ENCODE results near the gene CTSA.
A peak's percentile ranks its signal among the peaks of the same experiment; 100 is the strongest.
"Not testable (repeated sequence)": the region's sequence is repeated elsewhere in the genome, so short reads cannot be mapped to it uniquely, and the experiment has no call there.

CTSA gene

DNA sequence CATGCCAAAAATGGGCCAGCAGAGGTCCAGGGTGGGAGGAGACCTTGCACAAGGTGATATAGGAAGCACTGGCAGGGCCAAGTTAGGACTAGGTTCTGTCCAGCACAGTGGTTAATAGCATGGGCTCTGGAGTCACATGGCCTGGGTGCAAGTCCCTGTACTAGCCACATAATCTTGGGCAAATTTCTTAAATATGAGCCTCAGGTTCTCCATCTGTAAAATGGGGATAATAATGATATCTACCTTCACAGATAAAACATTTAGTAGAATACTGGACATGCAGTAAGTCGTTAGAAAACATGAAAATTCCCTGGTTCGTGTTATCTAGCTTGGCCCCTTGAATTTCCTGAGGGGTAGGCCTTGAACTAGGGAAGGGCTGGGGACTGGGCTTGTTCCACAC is 6.2 kb downstream of the CTSA start:
- DNase-seq = no peak

GRCh38 chr20:45897692-45898091 is 6.6 kb downstream of the CTSA start:
- no peak for DNase-seq

DNA sequence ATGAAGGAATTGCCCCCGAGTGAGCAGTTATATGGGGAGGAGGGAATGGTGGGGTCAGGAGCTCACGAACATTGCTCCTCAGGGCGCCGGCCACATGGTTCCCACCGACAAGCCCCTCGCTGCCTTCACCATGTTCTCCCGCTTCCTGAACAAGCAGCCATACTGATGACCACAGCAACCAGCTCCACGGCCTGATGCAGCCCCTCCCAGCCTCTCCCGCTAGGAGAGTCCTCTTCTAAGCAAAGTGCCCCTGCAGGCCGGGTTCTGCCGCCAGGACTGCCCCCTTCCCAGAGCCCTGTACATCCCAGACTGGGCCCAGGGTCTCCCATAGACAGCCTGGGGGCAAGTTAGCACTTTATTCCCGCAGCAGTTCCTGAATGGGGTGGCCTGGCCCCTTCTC is 7.2 kb downstream of the CTSA start:
- no peak for DNase-seq

DNA sequence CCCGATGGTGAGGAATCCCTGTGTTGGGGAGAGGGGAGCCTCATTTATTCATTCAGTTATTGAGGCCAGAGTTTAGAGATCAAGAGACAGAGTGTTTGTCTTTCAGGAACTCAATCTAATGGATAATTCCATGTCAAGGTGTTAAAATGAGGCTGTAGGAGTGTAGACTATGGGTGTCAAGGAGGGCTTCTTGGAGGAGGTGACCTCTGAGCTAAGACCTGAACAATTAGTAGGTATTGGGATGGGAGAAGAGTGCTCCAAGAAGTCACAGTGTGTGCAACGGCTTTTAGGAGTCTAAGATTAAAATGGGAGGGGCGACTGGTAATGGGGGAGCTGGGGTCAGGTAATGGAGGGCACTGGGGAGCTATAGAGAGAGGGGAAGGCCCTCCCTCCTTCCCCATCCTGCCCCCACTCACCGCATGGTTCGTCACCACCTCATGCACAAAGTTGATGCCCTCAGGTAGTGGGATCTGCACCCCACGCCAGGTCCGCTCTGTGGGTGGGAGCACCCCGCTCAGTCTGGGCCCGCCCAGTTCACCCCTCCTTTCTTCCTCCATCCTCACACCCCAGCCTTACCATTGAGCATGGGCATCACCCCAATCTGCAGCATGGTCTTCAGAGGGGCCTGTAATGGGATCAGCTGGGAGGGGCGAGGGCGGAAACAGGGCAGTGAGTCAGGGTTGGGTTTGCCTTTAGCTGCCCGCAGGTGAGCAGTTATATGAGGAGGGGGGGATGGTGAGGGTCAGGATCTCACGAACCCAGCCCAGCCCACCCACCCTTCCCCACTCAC is 8.1 kb downstream of the CTSA start:
- no peak for DNase-seq

- not testable (repeated sequence) for DNase-seq
Observed at GRCh38 chr20:45901332-45901731, 10.2 kb downstream of the CTSA start.

- no peak for DNase-seq
Observed at GRCh38 chr20:45902199-45902701, 11.1 kb downstream of the CTSA start.

GRCh38 chr20:45904583-45905504 is 13.7 kb downstream of the CTSA start:
- DNase-seq = no peak

GRCh38 chr20:45905505-45906079 is 14.5 kb downstream of the CTSA start:
- DNase-seq = no peak

DNA sequence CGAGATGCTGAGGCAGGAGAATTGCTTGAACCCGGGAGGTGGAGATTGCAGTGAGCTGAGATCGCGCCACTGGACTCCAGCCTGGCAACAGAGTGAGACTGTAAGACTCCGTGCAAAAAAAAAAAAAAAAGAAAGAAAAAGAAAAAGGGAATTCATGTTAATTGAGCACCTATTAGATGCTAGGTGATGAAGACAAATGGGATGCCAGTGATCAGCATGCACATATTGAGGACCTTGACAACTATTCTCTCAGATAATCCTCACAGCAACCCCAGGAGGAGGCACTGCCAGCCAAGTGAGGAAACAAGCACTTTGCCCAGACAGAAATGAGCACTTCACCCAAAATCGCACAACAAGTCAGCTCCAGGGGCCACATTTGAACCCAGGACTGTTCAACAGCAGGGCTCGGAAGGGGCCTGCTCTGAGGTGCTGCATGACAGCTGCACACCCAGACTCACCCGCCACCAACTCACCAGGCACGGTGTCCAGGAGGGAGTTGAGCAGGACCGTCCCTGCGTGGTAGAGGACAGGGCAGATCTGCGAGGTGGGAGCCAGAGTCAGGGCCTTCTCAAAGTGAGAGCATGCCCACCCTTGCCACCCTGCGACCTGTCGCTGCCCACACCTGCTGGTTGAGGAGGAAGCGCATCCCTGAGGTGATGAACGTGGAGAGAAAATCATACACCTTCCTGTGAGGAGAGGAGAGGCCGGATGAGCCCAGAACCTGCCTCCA is 16.2 kb downstream of the CTSA start:
- DNase-seq = no peak

DNA sequence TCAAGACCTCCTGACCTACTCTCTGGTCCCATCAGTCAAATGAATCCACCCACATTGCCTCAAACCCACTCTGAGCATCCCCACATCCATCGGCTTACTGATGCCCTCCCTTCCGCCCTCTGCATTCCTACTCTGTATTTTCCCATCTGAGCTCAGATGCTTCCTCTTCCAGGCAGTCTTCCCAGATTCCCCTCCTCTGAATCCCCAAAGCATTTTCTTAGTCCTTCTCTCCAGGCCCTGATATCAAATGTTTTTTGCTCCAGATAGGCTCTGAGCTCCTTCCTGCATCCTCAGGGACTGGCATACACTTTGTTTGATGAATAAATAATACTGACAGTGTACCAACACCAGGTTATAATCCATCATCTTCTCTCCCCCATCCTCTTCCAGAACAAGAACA is 16.9 kb downstream of the CTSA start:
- no peak for DNase-seq

DNA sequence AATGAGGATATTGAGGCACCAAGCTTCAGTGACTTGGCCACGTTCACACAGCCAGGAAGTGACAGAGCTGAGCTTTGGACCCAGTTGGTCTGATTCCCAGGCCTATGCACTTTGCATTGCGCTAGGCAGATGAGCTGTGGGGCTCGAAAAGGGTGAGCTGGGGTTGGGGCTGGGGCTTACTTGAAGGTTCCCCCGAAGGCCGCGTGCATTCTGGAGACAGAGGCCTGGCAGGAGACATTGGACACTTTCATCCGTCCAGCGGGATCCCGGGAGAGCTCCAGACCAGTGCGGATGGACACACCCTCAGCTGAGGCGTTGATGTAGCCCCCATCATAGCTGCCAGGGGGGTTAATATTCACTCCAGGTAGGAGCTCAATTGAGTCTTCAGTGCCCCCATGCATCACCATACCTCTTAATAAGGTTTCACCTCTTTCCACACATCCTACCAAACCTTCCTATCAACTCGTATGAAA is 18.2 kb downstream of the CTSA start:
- no peak for DNase-seq

DNA sequence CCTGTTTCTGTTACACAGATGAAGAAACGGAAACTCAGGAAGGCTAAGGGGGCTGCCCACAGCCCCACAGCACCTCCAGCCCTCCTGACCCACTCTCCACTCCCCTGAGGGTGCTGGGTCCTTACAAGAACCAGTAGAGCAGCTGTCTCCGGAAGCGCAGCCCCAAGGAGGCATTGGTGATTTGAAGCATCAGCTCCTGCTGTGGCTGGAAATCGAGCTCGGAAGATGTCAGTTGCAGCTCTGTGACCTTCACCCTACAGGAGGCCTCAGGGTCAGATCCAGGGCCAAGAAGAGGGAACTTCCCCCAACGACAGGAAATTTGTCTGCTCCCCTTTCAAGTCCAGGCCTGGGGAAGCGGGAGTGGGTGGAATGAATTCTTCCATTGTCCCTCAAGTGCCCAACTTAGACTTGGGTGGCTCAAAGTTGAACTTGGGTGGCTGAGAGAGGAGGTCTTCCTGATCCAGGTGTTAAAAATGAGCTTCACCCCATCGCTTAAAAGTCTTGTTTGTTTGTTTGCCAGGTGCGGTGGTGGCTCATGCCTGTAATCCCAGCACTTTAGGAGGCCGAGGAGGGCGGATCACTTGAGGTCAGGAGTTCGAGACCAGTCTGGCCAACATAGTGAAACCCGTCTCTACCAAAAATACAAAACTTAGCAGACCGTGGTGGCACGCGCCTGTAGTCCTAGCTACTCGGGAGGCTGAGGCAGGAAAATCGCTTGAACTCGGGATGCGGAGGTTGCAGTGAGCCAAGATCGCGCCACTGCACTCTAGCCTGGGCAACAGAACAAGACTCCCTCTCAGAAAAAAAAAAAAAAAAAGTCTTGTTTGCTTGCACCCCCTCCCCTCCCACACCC is 18.9 kb downstream of the CTSA start:
- DNase-seq = no peak

- peak; percentile 96 for DNase-seq
Observed at GRCh38 chr20:45910670-45911485, 19.7 kb downstream of the CTSA start.

DNA sequence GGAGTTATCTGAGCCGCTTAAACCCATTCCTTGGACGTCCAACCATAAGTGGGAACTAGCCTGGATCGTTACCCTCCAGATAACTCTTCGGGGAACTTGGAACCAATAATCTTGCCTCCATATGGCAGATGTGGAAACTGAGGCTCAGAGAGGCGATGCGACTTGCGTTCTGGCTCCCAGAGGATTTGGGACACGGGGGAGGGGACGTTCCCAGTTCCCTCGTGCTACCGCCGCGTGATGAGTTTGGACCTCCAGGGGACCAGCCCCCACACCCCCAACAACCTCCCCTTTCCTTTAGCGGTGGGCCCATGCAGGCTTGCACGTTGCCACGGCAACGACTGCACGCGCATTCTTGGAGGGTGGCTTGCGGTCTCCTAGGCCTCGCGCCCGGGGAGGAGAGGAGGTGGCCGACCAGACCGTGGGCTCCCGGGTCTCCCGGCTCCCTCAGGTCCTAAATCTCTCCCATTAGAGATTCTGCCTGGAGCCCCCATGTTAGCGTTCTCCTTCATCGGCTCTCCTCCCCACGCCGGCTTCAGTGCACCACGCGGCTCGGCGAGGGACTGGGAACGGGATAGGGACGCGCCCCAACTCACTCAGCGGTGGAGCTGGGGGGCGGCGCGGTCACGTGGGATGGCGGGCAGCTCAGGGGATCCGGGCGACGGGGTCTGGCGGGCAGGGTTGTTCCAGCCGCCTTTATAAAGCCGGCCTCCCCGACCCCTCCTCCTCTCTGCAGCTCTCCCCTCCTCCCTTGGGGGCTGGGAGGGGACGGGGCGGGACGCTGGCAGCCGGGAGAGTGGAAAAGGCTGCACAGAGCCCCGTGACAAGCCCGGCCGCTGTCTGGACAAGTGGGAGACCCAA is 20.6 kb downstream of the CTSA start, which contains the start of gene PLTP:
Gene PLTP (minus strand): TSS at position 670 of the 858 bp plus-strand sequence. CDS start 703 bp downstream, outside the sequence.
- DNase-seq = peak; percentile 84

GRCh38 chr20:45912344-45912682 is 21.2 kb downstream of the CTSA start:
- no peak for DNase-seq

GRCh38 chr20:45913116-45913515 is 22.0 kb downstream of the CTSA start:
- DNase-seq = no peak

DNA sequence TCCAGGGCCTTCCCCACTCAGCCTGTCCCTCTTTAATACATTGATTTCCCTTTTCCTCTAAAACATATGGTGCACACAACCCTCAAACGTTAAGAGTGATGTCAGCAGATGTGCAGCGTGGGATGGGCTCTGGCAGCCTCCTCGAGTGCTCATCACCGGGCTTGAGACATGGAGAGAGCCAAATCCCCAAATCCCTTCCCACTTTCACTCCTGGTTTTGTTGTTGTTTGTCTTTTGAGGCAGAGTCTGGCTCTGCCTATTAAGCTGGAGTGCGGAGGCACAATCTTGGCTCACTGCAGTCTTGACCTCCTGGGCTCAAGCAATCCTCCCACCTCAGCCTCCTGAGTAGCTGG is 26.6 kb downstream of the CTSA start:
- peak; percentile 71 for DNase-seq

DNA sequence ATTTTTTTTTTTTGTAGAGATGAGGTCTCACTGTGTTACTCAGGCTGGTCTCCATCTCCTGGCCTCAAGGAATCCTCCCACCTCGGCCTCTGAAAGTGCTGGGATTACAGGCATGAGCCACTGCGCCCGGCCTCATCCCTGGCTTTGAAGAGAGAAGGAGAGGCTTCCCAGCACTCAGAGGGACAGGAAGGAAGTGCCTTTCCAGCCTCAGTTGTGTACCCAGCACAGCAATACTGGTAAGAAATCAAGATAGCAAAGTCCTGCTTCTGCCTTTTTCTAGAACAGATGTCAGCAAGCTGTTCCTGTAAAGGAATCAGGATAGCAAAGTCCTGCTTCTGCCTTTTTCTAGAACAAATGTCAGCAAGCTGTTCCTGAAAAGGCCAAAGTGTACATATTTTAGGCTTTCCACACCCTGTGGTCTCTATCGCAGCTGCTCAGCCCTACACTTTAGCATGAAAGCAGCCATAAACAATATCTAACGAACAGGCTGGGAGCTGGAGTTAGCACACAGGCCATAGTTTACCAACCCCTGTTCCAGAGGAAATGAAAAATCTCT is 27.1 kb downstream of the CTSA start:
- no peak for DNase-seq

- no peak for DNase-seq
Observed at GRCh38 chr20:45918779-45919537, 27.8 kb downstream of the CTSA start.
